IMR-90 (cell line): Measurements from ENCODE around the gene DNAJC5.

Experiments
- BHLHE40 ChIP-seq: fragments of 150-350 bp; IDR thresholded peaks from 2 replicates; pipeline ENCODE4 v1.6.1; 2016; ENCODE audit warnings: mild to moderate bottlenecking, low read depth, low read length
- CEBPB ChIP-seq: IDR thresholded peaks from 2 replicates; pipeline ENCODE4 v1.6.1; 2012; ENCODE audit warnings: low read depth, low read length, improper control_type of control experiment
- CTCF ChIP-seq: conservative IDR thresholded peaks from 2 replicates; pipeline ENCODE4 v1.5.1; 2012; ENCODE audit warnings: mild to moderate bottlenecking, low read depth, low read length, improper control_type of control experiment
- POLR2A ChIP-seq: IDR thresholded peaks from 2 replicates; pipeline ENCODE4 v1.6.1; 2012; ENCODE audit warnings: mild to moderate bottlenecking, low read depth, low read length
- SMC3 ChIP-seq: fragments of 150-350 bp; IDR thresholded peaks from 2 replicates; pipeline ENCODE4 v1.6.1; 2016; ENCODE audit warnings: low read depth, mild to moderate bottlenecking, antibody characterized with exemption, low read length, moderate library complexity

DNA sequence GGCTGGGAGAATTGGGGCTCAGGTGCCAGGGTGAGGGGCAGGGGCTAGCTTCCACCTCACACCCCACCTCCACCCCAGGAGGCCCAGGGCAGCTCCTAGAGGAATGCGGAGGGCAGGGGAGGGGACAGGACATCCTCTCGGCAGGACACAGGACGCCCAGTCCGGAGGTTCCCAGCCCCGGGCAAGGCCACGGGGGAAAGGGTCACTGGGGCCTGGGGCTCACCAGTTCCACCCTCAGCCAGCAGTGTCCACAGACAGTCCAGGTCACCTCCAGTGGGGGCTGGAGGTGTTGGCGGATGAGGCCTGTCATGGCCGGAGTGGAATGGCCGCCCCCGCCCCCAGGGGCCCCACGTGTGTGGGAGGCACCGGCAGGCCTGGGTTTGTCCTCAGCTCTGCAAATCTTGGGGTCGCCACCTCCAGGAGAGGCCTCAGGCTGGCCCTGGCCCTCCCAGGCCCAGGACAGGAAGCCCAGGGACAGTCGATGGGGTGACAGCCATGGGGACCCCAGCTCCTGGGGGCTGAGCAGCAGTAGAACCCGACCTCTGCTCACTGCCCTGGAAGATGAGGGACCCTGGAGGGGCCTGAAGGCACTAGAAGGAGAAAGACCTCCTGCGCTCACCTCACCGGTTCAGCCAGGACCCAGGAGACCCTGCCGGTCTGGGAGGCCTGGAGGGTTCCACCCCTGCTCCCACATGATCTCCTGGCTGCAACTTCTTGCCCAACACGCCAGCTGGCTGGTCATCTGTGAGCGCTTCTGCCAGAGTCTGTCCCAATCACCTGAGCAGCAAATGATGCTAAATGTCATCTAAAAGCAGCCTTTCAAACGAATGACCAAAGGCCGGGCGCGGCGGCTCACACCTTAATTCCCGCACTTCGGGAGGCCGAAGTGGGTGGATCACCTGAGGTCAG, 46.7 kb upstream of the DNAJC5 start:
- no peak for TF ChIP-seq BHLHE40
- no peak for TF ChIP-seq POLR2A
- no peak for TF ChIP-seq CTCF
- TF ChIP-seq SMC3: no peak
- TF ChIP-seq CEBPB: no peak
